Keratinocyte (primary cell): ENCODE measurements around the gene EPHA6.

Source experiments
- CTCF ChIP-seq, 3 experiments: IDR thresholded peaks in 1 of 3; conservative IDR thresholded peaks in 1 of 3; optimal IDR thresholded peaks in 1 of 3; 2 replicates in 2 of 3; 3 replicates in 1 of 3; pipeline versions ENCODE3 to v1.5.1; 2011; ENCODE audit warnings: low read length in 3 of 3, mild to moderate bottlenecking in 3 of 3, moderate library complexity in 2 of 3, control low read depth in 1 of 3, inconsistent platforms in 1 of 3; ENCODE audit not compliant: insufficient read depth in 2 of 3; ENCODE audit errors: extremely low read depth in 1 of 3
- EZH2 ChIP-seq: IDR thresholded peaks from one replicate; pipeline ENCODE4 v1.6.1; 2012; ENCODE audit warnings: inconsistent platforms, mild to moderate bottlenecking, low read length, moderate library complexity

- TF ChIP-seq CTCF (optimal IDR thresholded peaks at IDR 0.05 in 1 of 3, IDR thresholded peaks at IDR 0.05 in 1 of 3, conservative IDR thresholded peaks at IDR 0.05 in 1 of 3; ENCODE audit: extremely low read depth in 1 of 3, insufficient read depth in 2 of 3, low read length in 3 of 3) (no peak), EZH2 (no peak)
Observed at GRCh38 chr3:97353176-97353575, 538.8 kb downstream of the EPHA6 start.
